Stomach (tissue), 9 donors: ENCODE results near the gene GLUD1. TPM values are rescaled to one million over a fixed set of nuclear protein-coding genes. Genes with fewer than 3 reads are reported as not detected.

ENCODE experiments used
- DNase-seq, 2 donors: peaks; one replicate each; pipeline versions ENCODE4 v3.0.0 to v3.0.0-alpha.2; 2013 to 2019
- H3K27ac ChIP-seq, 5 donors: fragments of 200-600 bp in 4 of 5; sonication (generic) in 4 of 5; one replicate each; pipeline ENCODE4 v1.5.1; 2013 to 2019; ENCODE audit warnings: mild to moderate bottlenecking in 1 of 5, moderate library complexity in 1 of 5
- H3K27me3 ChIP-seq, 3 donors: fragments of 200-600 bp; sonication (generic); one replicate each; pipeline ENCODE4 v1.5.1; 2017 to 2019; ENCODE audit warnings: mixed run types in 1 of 3
- H3K36me3 ChIP-seq, 4 donors: fragments of 200-600 bp; sonication (generic); 1 replicate in 3 of 4; 2 replicates in 1 of 4; pipeline ENCODE4 v1.5.1; 2016 to 2019
- H3K4me1 ChIP-seq, 4 donors: fragments of 200-600 bp; sonication (generic); one replicate each; pipeline ENCODE4 v1.5.1; 2016 to 2019
- H3K4me3 ChIP-seq, 4 donors: fragments of 200-600 bp; sonication (generic) in 3 of 4; one replicate each; pipeline ENCODE4 v1.5.1; 2016 to 2019; ENCODE audit warnings: mild to moderate bottlenecking in 1 of 4
- H3K9me3 ChIP-seq, 4 donors: fragments of 200-600 bp; sonication (generic); one replicate each; pipeline ENCODE4 v1.5.1; 2016 to 2019
- CTCF ChIP-seq, 7 experiments: fragments of 450-650 bp in 4 of 7; fragments of 200-600 bp in 3 of 7; sonication (generic) in 3 of 7; IDR thresholded peaks; one replicate each; pipeline ENCODE4 v1.5.1; 2016 to 2019; ENCODE audit warnings: antibody characterized with exemption in 7 of 7, control low read depth in 2 of 7, mild to moderate bottlenecking in 1 of 7
- EP300 ChIP-seq: sonication (generic); formaldehyde crosslinking; IDR thresholded peaks from one replicate; pipeline ENCODE4 v1.6.1; 2017; ENCODE audit warnings: antibody characterized with exemption
- POLR2A ChIP-seq, 4 donors: fragments of 450-650 bp; IDR thresholded peaks; one replicate each; pipeline ENCODE4 v1.6.1; 2016; ENCODE audit warnings: antibody characterized with exemption in 4 of 4, control low read depth in 2 of 4, mild to moderate bottlenecking in 1 of 4, moderate library complexity in 1 of 4
- POLR2AphosphoS5 ChIP-seq, 3 donors: sonication (generic); formaldehyde crosslinking; IDR thresholded peaks; one replicate each; pipeline ENCODE4 v1.6.1; 2016; ENCODE audit warnings: antibody characterized with exemption in 3 of 3
- WGBS, 5 donors: extraction: QIAGEN DNeasy Blood & Tissue Kit in 3 of 5; methylation state at CpG; one replicate each; pipeline versions ENCODE4 v1.1.5 to v1.1.7; 2013 to 2018; 5-methylcytosine and 5-hydroxymethylcytosine counted together
- intact Hi-C: fragments of 100-400 bp; cut with DNase I; formaldehyde crosslinking; loops from one replicate; pipeline ENCODE4 v1.15.1; 2023; ENCODE audit warnings: low total_unique reads
- polyA plus RNA-seq, 3 donors: library from polyadenylated mRNA; stranded (reverse); fragments of 200-250 nt; gene quantifications; one replicate each; pipeline ENCODE4 v1.2.3, GENCODE V29; 2013
- total RNA-seq, 5 donors: library from RNA; depleted of rRNA; stranded (reverse); fragments of >200 nt; gene quantifications; one replicate each; pipeline versions ENCODE4 v1.1.0 to v1.2.3, GENCODE V29; 2014 to 2016
- donor health status: healthy with polysubstance abuse.
- donor health status: Bipolar disorder and iron deficiency.
- donor health status: healthy.

The GLUD1 gene
- total and polyA plus RNA-seq, 8 donors, result 50.6 to 260 (median 66.2) TPM

GRCh38 chr10:87068281-87068680, 26.4 kb downstream of the GLUD1 start:
- Histone ChIP-seq H3K4me3 (no peak overlapping the region), H3K36me3 (peaks cover 40 to 96% (median 93%) of the 10 kb centered on the region in 4 donors), H3K4me1 (no peaks in the 10 kb centered on the region), H3K9me3 (no peaks in the 10 kb centered on the region), H3K27me3 (no peaks in the 10 kb centered on the region), H3K27ac (no peak overlapping the region)
- TF ChIP-seq EP300 (no peak), POLR2A (IDR thresholded peaks at IDR 0.05) (no peak), POLR2AphosphoS5 (IDR thresholded peaks at IDR 0.05) (no peak)
- no peak for DNase-seq
- WGBS, 5 donors, result 36 to 56% (median 52%) methylated on average over 1 of the region's 1 CpG
- intact Hi-C loops, result no loop called here

- Histone ChIP-seq H3K27ac (no peak overlapping the region), H3K4me1 (no peaks in the 10 kb centered on the region), H3K9me3 (no peaks in the 10 kb centered on the region), H3K36me3 (peaks cover 35 to 96% (median 93%) of the 10 kb centered on the region in 4 donors), H3K27me3 (no peaks in the 10 kb centered on the region), H3K4me3 (no peak overlapping the region)
- no peak for TF ChIP-seq EP300
- no peak for TF ChIP-seq POLR2A (IDR thresholded peaks at IDR 0.05)
- TF ChIP-seq POLR2AphosphoS5 (IDR thresholded peaks at IDR 0.05), result no peak
- no peak for TF ChIP-seq CTCF (IDR thresholded peaks at IDR 0.05)
- 96 to 100% (median 100%) methylated on average over 1 of the region's 1 CpG for WGBS, 5 donors
- intact Hi-C loops, result no loop called here
- no peak for DNase-seq
These were observed 27.8 kb downstream of the GLUD1 start for GRCh38 chr10:87066865-87067264.

- TF ChIP-seq EP300 (no peak), CTCF (IDR thresholded peaks at IDR 0.05) (no peak), POLR2A (IDR thresholded peaks at IDR 0.05) (no peak), POLR2AphosphoS5 (IDR thresholded peaks at IDR 0.05) (no peak)
- 96 to 98% (median 98%) methylated on average over 2 of the region's 2 CpGs for WGBS, 5 donors
- no peak for DNase-seq
- Histone ChIP-seq H3K27ac (no peak overlapping the region), H3K4me3 (no peak overlapping the region), H3K4me1 (no peaks in the 10 kb centered on the region), H3K9me3 (no peaks in the 10 kb centered on the region), H3K27me3 (no peaks in the 10 kb centered on the region), H3K36me3 (peaks cover 42 to 96% (median 93%) of the 10 kb centered on the region in 4 donors)
- intact Hi-C loops, result no loop called here
These were observed 28.5 kb downstream of the GLUD1 start for GRCh38 chr10:87066178-87066577.

- peaks cover 56 to 96% (median 93%) of the 10 kb centered on the region in 4 donors for H3K36me3 ChIP-seq
- no peaks in the 10 kb centered on the region for H3K4me1 ChIP-seq
These were observed 30.0 kb downstream of the GLUD1 start for GRCh38 chr10:87064651-87065050.

More at GRCh38 chr10:87064651-87065050, 30.0 kb downstream of the GLUD1 start:
- Histone ChIP-seq H3K9me3 (no peaks in the 10 kb centered on the region), H3K4me3 (no peak overlapping the region), H3K27me3 (no peaks in the 10 kb centered on the region), H3K27ac (no peak overlapping the region)
- peak in 1 of 2 donors; percentile 23 for DNase-seq
- intact Hi-C loops, result no loop called here
- WGBS, 5 donors, result 58 to 71% (median 67%) methylated on average over 5 of the region's 5 CpGs
- no peak for TF ChIP-seq POLR2AphosphoS5 (IDR thresholded peaks at IDR 0.05)
- TF ChIP-seq POLR2A (IDR thresholded peaks at IDR 0.05), result no peak
- TF ChIP-seq EP300, result no peak
- TF ChIP-seq CTCF (IDR thresholded peaks at IDR 0.05), result no peak
